Hepatocyte (in vitro differentiated cells): Measurements from ENCODE around the gene HFE. TPM values are rescaled to one million over a fixed set of nuclear protein-coding genes. Genes with fewer than 3 reads are reported as not detected.

Experiments
- DNase-seq: peaks from one replicate; pipeline ENCODE4 v3.0.0-alpha.2; 2016; ENCODE audit warnings: low spot score
- H2AFZ ChIP-seq: fragments of 200-600 bp; sonication (generic); 2 replicates; pipeline ENCODE4 v1.6.0; 2016; ENCODE audit warnings: antibody characterized with exemption, mild to moderate bottlenecking
- H3K27ac ChIP-seq: fragments of 200-600 bp; sonication (generic); 2 replicates; pipeline ENCODE4 v1.5.1; 2016; ENCODE audit warnings: mild to moderate bottlenecking
- H3K27me3 ChIP-seq: fragments of 200-600 bp; sonication (generic); 2 replicates; pipeline ENCODE4 v1.6.1; 2016
- H3K36me3 ChIP-seq: fragments of 200-600 bp; sonication (generic); replicated peaks from 2 replicates; pipeline ENCODE4 v1.5.1; 2016; ENCODE audit warnings: low read depth; ENCODE audit not compliant: insufficient read depth
- H3K4me1 ChIP-seq: fragments of 200-600 bp; sonication (generic); 2 replicates; pipeline ENCODE4 v1.5.1; 2016; ENCODE audit warnings: mild to moderate bottlenecking, moderate library complexity; ENCODE audit not compliant: insufficient read depth
- H3K4me2 ChIP-seq: fragments of 200-600 bp; sonication (generic); 2 replicates; pipeline ENCODE4 v1.6.0; 2016
- H3K4me3 ChIP-seq: fragments of 200-600 bp; sonication (generic); 2 replicates; pipeline ENCODE4 v1.5.1; 2016; ENCODE audit warnings: mild to moderate bottlenecking
- H3K79me2 ChIP-seq: fragments of 200-600 bp; sonication (generic); 2 replicates; pipeline ENCODE4 v1.6.0; 2017; ENCODE audit warnings: mild to moderate bottlenecking
- H3K9me2 ChIP-seq: fragments of 200-600 bp; sonication (generic); replicated peaks from 2 replicates; pipeline ENCODE4 v1.6.0; 2017; ENCODE audit warnings: mild to moderate bottlenecking; ENCODE audit not compliant: insufficient read depth
- H3K9me3 ChIP-seq: fragments of 200-600 bp; sonication (generic); 2 replicates; pipeline ENCODE4 v1.5.1; 2016; ENCODE audit warnings: low read depth, mild to moderate bottlenecking
- H4K20me1 ChIP-seq: fragments of 200-600 bp; sonication (generic); 2 replicates; pipeline ENCODE4 v1.6.0; 2016; ENCODE audit warnings: mild to moderate bottlenecking; ENCODE audit not compliant: insufficient read depth, poor library complexity, severe bottlenecking
- CTCF ChIP-seq: fragments of 200-600 bp; sonication (generic); IDR thresholded peaks from 2 replicates; pipeline ENCODE4 v1.5.1; 2016; ENCODE audit warnings: antibody characterized with exemption, mild to moderate bottlenecking; ENCODE audit not compliant: poor library complexity
- EZH2 ChIP-seq: fragments of 200-600 bp; sonication (generic); IDR thresholded peaks from 2 replicates; pipeline ENCODE4 v1.6.1; 2016; ENCODE audit warnings: antibody characterized with exemption, mild to moderate bottlenecking, borderline replicate concordance
- EZH2phosphoT487 ChIP-seq: fragments of 200-600 bp; sonication (generic); IDR thresholded peaks from one replicate; pipeline ENCODE4 v1.6.1; 2018; ENCODE audit warnings: antibody characterized with exemption, mild to moderate bottlenecking, low read depth, moderate library complexity; ENCODE audit not compliant: unreplicated experiment, severe bottlenecking
- WGBS: methylation state at CpG from one replicate; pipeline ENCODE4 v1.1.6; 2016; ENCODE audit warnings: low lambda C conversion rate; ENCODE audit errors: missing lambda C conversion rate; 5-methylcytosine and 5-hydroxymethylcytosine counted together
- polyA plus RNA-seq: library from polyadenylated mRNA; unstranded; fragments of >200 nt; fragmentation: Nextera tagmentation; extraction: Ambion mirVana; gene quantifications from 2 replicates; pipeline ENCODE4 v1.2.1, GENCODE V29; 2016
- total RNA-seq: library from RNA; depleted of rRNA; stranded (reverse); fragments of >200 nt; gene quantifications from 2 replicates; pipeline ENCODE4 v1.2.3, GENCODE V29; 2014

HFE gene
- total and polyA plus RNA-seq, 2 experiments from 2014 or later: 3.6 to 7.4 TPM

- H3K4me2 ChIP-seq: no peak overlapping the region
- H3K4me1 ChIP-seq: no peaks in the 10 kb centered on the region
- H3K9me3 ChIP-seq: no peaks in the 10 kb centered on the region
- no peak overlapping the region for H3K27ac ChIP-seq
- H2AFZ ChIP-seq: no peak overlapping the region
- H3K4me3 ChIP-seq: no peak overlapping the region
- DNase-seq: no peak
- H3K36me3 ChIP-seq: peaks cover 7% of the 10 kb centered on the region
- peaks cover 65% of the 10 kb centered on the region for H3K79me2 ChIP-seq
- no peaks in the 10 kb centered on the region for H3K27me3 ChIP-seq
- no peaks in the 10 kb centered on the region for H3K9me2 ChIP-seq
- peaks cover 88% of the 10 kb centered on the region for H4K20me1 ChIP-seq
- TF ChIP-seq EZH2phosphoT487: no peak
- TF ChIP-seq EZH2: no peak
- no peak for TF ChIP-seq CTCF
These were observed 49.1 kb downstream of the HFE start for GRCh38 chr6:26136321-26136720.

GRCh38 chr6:26140254-26140966 lies 53.2 kb downstream of the HFE start:
- Histone ChIP-seq H2AFZ (no peak overlapping the region), H3K79me2 (peaks cover 26% of the 10 kb centered on the region), H4K20me1 (peaks cover 48% of the 10 kb centered on the region), H3K4me2 (no peak overlapping the region), H3K27ac (no peak overlapping the region), H3K9me3 (no peaks in the 10 kb centered on the region), H3K4me1 (no peaks in the 10 kb centered on the region), H3K4me3 (no peak overlapping the region), H3K36me3 (peaks cover 7% of the 10 kb centered on the region), H3K9me2 (no peaks in the 10 kb centered on the region), H3K27me3 (no peaks in the 10 kb centered on the region)
- TF ChIP-seq EZH2 (no peak), EZH2phosphoT487 (no peak), CTCF (no peak)
- DNase-seq: no peak
- 98% methylated on average over 4 of the region's 4 CpGs for WGBS

GRCh38 chr6:26140967-26141294 lies 53.7 kb downstream of the HFE start:
- DNase-seq: no peak
- Histone ChIP-seq H3K9me2 (no peaks in the 10 kb centered on the region), H3K4me1 (no peaks in the 10 kb centered on the region), H3K27ac (no peak overlapping the region), H3K36me3 (peaks cover 7% of the 10 kb centered on the region), H4K20me1 (peaks cover 43% of the 10 kb centered on the region), H3K79me2 (peaks cover 21% of the 10 kb centered on the region), H2AFZ (no peak overlapping the region), H3K27me3 (no peaks in the 10 kb centered on the region), H3K4me3 (no peak overlapping the region), H3K9me3 (no peaks in the 10 kb centered on the region), H3K4me2 (no peak overlapping the region)
- TF ChIP-seq EZH2phosphoT487 (no peak), EZH2 (no peak), CTCF (no peak)
- WGBS: 76% methylated on average over 3 of the region's 3 CpGs
